Measurements from ENCODE around the gene PRKN.

DNA sequence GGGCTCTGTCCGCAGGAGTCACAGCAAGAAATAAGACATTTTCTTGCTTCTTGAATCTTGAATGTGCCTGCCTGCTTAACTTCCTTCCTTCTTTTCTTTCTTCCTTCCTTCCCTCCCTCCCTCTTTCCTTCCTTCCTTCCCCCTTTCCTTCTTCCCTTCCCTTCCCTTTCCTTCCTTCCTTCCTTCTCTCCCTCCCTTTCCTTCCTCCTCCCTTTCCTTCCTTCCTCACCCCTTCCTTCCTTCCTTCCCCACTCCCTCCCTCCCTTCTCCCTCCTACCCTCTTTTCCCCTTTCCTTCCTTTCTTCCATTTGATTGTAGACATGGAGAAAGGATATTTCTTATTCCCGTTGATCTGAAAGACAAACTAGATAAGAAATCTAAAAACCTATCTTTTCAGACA lies 1016.9 kb downstream of the PRKN start:
- TF ChIP-seq, protein P1, sequence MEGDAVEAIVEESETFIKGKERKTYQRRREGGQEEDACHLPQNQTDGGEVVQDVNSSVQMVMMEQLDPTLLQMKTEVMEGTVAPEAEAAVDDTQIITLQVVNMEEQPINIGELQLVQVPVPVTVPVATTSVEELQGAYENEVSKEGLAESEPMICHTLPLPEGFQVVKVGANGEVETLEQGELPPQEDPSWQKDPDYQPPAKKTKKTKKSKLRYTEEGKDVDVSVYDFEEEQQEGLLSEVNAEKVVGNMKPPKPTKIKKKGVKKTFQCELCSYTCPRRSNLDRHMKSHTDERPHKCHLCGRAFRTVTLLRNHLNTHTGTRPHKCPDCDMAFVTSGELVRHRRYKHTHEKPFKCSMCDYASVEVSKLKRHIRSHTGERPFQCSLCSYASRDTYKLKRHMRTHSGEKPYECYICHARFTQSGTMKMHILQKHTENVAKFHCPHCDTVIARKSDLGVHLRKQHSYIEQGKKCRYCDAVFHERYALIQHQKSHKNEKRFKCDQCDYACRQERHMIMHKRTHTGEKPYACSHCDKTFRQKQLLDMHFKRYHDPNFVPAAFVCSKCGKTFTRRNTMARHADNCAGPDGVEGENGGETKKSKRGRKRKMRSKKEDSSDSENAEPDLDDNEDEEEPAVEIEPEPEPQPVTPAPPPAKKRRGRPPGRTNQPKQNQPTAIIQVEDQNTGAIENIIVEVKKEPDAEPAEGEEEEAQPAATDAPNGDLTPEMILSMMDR (conservative IDR thresholded peaks at IDR 0.05; ENCODE audit: low read depth, low read length): no peak
- no peak for TF ChIP-seq EZH2 (IDR thresholded peaks at IDR 0.05; ENCODE audit: borderline replicate concordance, low read depth, low read length, poor library complexity, severe bottlenecking)

Measured in A673 (cell line).